ENCODE data around the gene RAB11FIP2. TPM values are rescaled to one million over a fixed set of nuclear protein-coding genes. Genes with fewer than 3 reads are reported as not detected.

Gene RAB11FIP2
- total RNA-seq, 1 donor: 28.5 TPM

DNA sequence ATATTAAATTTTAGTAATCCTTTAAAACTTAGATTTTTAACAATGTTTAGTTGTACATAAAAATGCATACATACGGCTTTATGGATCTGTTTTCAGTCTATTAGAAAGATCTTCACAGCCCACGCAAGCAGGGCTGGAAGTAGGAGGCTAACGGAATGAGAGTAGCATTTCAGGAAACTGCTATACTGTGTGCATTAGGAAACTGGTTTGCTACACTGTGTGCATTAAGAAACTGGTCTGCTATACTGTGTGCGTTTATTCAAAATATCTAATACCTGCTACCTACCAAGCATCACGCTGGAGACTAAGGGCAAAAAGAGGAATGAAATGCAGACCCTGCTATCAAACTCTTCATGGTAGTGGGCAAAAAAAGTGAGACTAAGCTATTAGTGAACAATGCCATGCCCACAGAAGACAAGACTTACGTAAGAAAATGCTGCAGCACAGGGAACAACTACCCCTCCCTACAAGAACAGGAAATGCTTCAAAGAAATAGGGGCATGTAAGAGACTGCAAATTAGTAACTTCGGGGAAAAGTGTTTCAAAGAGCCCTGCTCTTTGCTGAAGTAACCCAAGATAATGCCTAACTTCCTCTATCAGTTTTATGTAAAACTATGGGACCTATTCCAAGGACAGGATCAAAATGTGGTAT lies 11.3 kb downstream of the RAB11FIP2 start:
- no peak overlapping the region for H3K4me3 ChIP-seq (ENCODE audit: low read depth, low read length)
- TF ChIP-seq, protein P1, sequence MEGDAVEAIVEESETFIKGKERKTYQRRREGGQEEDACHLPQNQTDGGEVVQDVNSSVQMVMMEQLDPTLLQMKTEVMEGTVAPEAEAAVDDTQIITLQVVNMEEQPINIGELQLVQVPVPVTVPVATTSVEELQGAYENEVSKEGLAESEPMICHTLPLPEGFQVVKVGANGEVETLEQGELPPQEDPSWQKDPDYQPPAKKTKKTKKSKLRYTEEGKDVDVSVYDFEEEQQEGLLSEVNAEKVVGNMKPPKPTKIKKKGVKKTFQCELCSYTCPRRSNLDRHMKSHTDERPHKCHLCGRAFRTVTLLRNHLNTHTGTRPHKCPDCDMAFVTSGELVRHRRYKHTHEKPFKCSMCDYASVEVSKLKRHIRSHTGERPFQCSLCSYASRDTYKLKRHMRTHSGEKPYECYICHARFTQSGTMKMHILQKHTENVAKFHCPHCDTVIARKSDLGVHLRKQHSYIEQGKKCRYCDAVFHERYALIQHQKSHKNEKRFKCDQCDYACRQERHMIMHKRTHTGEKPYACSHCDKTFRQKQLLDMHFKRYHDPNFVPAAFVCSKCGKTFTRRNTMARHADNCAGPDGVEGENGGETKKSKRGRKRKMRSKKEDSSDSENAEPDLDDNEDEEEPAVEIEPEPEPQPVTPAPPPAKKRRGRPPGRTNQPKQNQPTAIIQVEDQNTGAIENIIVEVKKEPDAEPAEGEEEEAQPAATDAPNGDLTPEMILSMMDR (IDR thresholded peaks at IDR 0.05; ENCODE audit: insufficient read depth, low read depth, low read length): no peak
- DNase-seq (ENCODE audit: low read depth): peak; percentile 58

GRCh38 chr10:118034791-118035261 lies 11.9 kb downstream of the RAB11FIP2 start:
- DNase-seq (ENCODE audit: low read depth): no peak
- TF ChIP-seq, protein P1 (IDR thresholded peaks at IDR 0.05; ENCODE audit: insufficient read depth, low read depth, low read length): no peak

DNA sequence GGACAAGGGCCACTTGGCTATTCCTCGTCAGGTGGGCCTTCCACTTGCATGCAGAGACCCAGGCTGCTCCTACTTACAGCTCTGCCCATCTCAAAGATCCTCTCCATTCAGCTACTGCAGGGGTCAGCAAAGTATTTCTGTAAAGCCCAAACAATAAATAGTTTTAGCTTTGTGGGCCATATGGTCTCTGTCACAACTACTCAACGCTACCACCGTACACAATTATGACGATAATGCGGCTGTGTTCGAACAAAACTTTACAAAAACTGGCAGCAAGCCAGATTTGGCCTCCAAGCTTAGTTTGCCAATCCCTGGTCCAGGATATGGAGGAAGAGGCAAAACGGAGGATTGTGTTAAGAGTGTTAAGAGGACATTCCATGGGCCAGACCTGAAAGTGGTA lies 12.8 kb downstream of the RAB11FIP2 start:
- no peak overlapping the region for H3K4me3 ChIP-seq (ENCODE audit: low read depth, low read length)
- TF ChIP-seq, protein P1 (IDR thresholded peaks at IDR 0.05; ENCODE audit: insufficient read depth, low read depth, low read length): peak; percentile 26
- peak; percentile 91 for DNase-seq (ENCODE audit: low read depth)

More at GRCh38 chr10:118034791-118035261, 11.9 kb downstream of the RAB11FIP2 start:
- H3K4me3 ChIP-seq (ENCODE audit: low read depth, low read length): no peak overlapping the region

DNA sequence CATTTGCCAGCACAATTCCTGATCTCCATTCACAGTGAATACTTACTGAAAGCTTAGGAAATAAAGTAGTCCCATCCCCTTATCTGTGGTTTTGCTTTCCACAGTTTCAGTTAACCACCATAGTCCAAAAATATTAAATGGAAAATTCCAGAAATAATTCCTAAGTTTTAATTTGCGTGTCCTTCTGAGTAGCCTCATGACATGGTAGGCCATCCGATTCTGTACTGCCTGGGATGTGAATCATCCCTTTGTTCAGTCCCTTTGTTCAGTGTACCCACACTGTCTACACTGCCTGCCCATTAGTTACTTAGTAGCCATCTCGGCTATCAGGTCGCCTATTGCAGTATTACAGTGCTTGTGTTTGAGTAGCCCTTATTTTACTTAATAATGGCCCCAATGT lies 14.2 kb downstream of the RAB11FIP2 start:
- H3K4me3 ChIP-seq (ENCODE audit: low read depth, low read length): no peak overlapping the region
- peak; percentile 18 for DNase-seq (ENCODE audit: low read depth)
- TF ChIP-seq, protein P1 (IDR thresholded peaks at IDR 0.05; ENCODE audit: insufficient read depth, low read depth, low read length): no peak

DNA sequence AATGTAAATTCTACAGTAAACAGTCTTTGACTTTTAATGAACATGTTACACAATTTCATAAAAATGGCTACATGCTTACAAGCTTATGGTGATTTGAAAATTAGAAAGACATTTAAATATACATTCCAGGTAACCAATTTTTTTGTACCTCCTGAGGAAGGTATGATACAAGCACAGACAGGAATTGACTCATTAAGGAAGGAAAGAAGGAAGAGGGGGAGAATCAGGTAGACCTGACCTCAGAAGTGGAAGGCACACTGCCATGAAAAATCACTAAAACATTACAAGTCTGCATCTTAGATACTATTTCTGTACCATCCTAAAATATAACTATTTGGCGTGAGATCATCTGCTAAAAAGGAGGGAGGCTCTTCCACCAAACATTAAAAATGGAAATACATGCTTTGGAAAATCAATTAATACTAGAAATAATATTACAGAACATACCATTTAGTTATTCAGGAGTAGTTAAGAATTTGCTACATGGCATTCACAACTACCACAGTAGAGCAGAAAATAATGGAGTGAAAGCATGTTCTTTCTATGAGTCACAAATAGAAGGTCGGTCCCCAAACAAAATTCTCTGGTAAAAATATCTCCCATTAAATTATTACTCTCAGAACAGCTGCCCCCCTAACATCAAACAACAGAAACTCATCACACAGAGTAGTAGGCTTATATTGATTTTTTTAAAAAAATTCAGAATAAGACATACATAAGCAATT lies 15.2 kb downstream of the RAB11FIP2 start:
- no peak overlapping the region for H3K4me3 ChIP-seq (ENCODE audit: low read depth, low read length)
- TF ChIP-seq, protein P1 (IDR thresholded peaks at IDR 0.05; ENCODE audit: insufficient read depth, low read depth, low read length): no peak
- no peak for DNase-seq (ENCODE audit: low read depth)

- H3K4me3 ChIP-seq (ENCODE audit: low read depth, low read length): no peak overlapping the region
- TF ChIP-seq, protein P1 (IDR thresholded peaks at IDR 0.05; ENCODE audit: insufficient read depth, low read depth, low read length): no peak
- no peak for DNase-seq (ENCODE audit: low read depth)
These were observed 18.1 kb downstream of the RAB11FIP2 start for GRCh38 chr10:118028619-118029018.

All from fibroblast of villous mesenchyme (primary cell).